Hepatic stellate cell (primary cell): ENCODE results near the gene ALDOB.

ENCODE experiments used
- DNase-seq: peaks from one replicate; pipeline ENCODE4 v3.0.0; 2011; ENCODE audit warnings: low spot score

ALDOB gene

DNA sequence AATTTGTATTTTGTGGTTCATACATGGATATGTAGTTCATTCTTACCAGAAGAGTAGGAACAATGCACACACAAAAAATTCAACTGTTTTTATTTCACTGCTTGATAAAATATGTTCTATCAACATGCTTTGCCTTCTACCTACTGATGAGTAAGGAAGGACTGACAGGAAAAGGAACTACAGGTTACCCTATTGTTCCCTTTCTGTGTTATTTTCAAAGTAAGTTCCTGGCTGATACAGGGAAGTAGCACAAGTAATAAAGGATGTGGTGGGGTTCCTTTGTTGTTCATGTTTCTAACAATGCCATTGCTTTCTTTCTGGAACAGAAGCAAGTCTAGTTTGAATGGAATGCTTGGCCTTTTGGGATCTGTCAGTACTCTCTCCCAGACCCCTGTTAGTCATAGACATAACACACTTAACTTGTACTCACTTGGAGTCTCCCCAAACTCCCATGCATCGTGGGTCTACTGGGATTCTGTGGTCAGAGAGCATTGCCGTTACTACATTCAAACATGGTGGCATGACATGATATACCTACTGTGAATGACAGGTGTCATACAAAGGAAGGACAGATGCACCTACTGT, 20.2 kb upstream of the ALDOB start:
- peak; percentile 66 for DNase-seq

DNA sequence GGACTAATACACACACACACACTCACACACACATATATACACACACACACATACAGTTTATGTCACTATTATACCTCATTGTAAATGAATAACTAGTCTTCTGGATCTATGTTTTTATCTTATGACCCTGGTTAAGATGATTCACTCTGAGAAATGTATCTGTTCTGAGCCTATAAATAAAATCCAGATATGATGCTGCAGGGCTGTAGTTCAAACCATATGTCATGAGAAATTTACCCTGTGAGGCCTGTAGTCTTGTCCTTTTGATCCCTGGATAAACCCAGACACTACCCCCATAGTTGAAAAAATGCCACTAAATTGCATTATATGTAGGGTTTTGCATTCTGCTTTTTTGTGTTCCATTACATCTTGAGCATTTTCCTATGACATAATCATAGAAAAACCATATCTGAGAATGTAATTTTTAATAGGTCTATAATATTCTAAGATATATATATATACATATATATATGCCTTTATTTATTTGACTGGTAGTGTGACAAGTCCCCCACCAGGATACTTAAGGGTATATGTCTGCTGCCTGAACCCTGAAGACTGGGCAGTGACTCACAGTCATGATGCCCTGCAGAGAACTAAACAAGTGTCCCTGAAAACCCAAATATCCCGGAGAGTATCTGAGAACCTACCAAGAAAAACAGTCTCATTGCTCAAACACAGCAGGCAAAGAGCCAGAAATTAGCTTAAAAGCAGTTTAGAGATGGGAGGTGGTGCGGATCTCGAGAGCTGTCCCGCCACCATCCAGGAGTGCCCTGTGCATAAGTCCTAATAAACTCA, 18.4 kb upstream of the ALDOB start:
- no peak for DNase-seq

DNA sequence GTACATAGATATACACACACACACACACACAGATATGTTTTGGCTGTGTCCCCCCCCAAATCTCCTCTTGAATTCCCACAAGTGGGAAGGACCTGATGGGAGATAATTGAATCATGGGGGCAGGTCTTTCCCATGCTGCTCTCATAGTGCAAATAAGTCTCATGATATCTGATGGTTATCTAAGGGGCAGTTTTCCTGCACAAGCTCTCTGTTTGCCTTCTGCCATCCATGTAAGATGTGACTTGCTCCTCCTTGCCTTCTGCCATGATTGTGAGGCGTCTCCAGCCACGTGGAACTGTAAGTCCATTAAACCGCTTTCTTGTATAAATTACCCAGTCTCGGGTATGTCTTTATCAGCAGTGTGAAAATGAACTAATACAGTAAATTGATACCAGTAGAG, 15.9 kb upstream of the ALDOB start:
- DNase-seq: no peak

DNA sequence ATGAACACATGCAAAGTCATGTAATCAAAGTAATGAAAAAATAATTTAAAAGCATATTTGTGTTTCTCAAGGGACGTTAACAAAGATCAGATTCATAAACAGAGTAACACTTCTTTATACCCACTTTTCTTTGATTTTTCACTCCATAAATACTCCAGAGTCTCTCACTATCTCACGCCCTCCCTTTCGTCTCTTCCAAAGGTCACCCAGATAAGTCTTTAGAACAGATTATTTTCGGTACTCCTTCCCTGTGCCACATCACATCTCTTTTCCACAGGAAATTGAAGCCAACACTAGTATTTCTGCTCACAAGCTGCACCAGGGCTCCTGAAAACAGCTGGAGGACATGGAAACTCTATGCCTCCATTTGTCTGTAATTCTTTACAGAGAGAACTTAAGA, 15.4 kb upstream of the ALDOB start:
- DNase-seq: no peak

DNA sequence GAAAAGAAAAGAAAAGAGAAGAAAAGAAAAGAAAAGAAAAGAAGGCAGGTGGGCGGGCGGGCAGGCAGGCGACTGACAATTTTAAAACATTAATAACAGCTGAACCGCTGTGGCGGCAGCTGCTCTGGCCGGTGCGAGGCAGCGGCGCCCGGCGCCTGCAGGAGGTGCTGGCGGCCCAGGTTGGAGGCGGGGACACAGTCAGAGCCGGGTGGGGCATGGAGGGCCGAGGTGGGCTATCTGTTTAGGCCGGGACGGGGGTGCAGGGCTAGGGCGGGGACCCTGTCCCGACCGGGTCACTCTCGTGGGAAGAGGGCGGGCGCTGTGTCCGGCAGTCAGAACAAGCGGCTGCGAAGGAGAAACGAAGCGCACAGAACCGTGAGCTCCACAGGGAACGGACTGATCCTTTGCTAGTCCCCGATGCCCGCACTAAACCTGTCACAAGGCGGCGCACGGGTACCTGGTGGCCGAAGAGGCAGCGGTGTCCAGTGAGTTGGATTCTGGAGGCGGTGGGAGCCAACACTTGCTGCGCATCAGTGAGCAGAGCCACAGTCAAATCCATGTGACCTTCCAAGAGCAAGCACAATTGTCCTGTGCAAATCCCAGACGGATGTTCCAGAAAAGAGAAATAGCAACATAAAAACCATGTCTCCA, 13.6 kb upstream of the ALDOB start:
- DNase-seq: peak; percentile 78

DNA sequence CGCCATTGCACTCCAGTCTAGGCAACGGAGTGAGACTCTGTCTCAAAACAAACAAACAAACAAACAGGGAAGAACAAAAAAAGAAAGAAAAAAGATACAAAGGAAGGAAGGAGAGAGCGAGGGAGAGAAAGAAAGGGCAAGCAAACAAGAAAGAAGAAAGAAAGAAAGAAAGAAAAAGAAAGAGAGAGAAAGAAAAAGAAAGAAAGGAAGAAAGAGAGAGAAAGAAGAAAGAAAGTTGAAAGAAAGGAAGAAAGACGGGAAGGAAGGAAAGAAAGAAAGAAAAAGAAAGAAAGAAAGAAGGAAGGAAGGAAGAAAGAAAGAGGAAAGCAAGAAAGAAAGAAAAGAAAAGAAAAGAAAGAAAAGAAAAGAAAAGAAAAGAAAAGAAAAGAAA, 13.1 kb upstream of the ALDOB start:
- DNase-seq: no peak

DNA sequence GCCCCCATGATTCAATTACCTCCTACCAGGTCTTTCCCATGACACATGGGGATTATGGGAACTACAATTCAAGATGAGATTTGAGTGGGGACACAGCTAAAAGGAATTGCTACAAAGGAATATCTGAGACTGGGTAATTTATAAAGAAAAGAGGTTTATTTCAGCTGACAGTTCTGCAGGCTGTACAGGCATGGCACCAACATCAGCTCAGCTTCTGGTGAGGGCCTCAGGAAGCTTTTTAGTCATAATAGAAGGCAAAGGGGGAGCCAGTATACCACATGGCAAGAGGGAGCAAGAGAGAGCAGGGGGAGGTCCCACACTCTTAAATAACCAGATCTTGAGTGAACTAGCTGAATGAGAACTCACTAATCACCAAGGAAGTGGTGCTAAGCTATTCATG, 11.2 kb upstream of the ALDOB start:
- DNase-seq: no peak

DNA sequence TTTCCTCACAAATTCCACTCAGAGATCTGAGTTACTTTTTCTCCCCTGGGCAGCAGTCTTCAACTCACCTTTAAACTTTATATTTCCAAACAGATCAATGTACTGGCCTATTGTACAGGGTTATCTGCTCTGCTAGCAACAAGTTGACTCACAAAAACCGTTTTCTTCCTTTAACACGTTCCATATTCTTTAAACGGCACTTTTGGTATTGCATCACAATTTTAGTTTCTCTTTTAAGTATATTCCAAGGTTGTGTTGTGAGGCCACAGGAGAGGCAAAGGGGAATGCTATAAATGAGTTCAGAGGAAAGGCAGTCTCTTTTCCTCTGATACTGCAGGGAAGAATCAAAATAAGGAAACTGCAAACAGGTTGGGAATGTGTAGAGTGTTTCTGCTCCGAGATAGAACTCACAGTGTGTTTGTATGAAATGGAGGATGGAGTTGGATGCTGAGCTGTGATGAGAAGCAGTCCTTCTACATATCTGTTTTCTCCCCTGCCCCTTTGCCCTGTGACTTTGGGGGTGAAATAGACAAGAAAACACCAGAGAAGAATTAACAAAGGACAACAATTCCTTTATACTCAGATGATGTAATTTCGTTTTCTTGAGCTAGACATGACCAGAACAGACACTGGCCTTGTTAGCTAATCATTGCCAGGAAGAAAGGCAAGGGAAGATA, 9.9 kb upstream of the ALDOB start:
- no peak for DNase-seq

DNA sequence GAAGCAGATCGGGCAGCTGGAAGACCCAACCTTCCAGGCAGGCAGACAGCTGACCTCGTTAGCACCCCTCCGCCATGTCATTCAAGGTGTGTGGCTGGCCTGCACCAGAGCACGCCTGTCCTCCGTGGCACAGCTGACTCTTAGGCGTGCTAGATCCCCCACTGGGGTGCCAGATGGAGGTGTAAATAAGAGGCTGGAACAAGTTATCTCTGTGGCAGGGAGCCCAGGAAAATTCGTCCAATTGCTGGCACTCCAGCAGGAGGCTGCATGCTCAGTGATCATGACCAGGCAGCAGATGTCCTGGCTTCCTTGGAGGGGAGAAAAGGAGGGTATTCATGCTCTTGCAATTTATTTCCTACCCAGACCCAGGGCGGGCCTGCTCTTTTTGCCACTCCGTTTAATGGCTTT, 7.8 kb upstream of the ALDOB start:
- DNase-seq: no peak

DNA sequence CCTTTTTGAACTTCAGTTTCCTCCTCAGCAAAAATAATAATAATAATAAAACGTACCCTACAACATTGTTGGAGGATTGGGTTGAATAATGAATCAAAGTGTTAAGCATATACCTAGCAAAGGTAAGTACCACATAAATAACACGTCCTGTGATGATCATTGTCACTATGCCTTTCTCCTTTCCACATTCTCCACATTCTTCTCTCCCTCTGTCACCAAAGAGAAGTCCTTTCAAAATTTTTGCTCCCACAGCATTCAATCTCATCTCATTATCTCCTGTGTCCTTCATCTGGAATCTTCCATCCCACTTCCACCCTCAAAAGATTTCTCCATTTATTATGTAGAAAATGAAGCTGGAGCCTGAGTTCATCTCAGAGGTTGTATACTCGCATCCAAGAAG, 7.2 kb upstream of the ALDOB start:
- DNase-seq: no peak

DNA sequence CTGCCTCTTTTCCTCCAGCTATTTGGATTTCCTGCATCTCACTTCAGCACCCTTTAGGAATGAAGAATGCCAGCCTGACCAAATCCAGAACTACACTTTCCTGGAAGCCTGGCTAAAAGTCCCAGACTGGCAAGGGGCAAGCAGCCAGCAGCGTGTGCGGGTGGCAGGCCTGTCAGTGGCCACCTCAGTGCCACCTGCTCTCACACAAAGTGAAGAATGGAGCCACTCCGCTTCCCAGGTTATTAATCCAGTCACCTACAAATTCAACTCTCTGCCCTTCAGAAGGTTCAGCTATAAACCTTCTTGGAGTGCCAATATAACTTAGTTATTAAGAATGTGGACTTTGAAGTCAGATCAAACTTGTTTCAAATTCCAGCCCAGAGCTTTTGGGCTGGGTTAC, 6.7 kb upstream of the ALDOB start:
- no peak for DNase-seq

DNA sequence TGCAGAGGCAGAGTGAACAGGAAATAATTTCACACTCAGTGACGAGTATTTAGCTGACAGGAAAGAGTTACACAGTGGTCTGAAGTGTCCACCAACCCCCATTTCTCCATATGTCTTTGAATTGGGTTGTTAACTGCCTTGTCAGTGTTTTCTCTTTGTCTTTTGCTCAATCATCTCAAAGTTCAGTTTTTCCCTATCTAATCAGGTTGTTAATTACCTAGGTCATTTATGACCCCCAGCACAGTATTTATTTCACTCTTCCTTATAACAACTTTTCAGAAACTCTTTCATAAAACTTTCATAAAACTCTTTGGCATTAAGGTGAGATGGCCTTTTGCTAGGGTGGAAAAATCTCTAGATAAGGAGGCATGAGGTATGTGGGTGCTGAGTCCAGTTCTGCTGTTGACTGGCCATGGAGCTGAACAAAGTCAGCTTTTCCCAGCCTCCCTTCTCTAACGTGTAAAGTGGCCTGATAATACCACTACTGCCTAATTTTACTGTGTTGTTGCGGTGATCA, 5.2 kb upstream of the ALDOB start:
- no peak for DNase-seq

DNA sequence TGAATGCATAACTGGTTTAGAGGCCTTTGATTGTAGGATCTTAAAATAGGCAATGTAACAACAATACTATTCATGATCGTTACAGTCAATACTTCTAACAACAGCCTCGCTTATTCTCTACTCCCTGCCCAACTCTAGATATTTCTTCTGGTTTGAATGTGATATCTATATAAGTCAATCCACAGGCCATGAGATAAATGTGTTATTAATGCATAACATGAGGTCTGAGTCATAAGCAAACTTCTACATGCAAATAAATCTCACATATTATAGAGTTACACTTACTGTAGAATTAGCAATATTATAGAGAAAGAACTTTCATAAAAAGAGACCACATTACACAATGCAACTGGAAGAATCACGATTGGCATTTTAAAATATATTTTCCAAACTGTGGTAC, 2.9 kb upstream of the ALDOB start:
- no peak for DNase-seq

DNA sequence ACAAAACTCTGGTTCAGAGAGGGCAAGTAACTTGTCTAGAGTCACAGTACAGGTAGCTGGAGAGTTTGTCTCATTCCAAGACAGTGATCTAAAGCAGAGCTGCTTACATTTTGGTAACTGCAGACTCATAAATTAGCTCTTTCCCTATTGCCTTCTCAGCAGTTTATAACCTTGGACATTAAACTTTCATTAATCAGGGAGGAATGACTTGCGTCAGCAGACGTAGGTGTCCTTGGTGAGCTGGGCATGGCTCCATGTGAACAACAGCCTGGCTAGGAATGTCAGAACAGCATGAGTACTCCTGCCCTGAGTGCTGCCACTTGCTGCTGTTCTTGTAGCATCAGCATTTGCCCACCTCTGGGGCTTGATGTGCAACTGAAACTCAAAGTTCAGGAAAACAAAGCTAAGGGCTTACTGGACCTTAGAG, 2.2 kb upstream of the ALDOB start:
- no peak for DNase-seq

DNA sequence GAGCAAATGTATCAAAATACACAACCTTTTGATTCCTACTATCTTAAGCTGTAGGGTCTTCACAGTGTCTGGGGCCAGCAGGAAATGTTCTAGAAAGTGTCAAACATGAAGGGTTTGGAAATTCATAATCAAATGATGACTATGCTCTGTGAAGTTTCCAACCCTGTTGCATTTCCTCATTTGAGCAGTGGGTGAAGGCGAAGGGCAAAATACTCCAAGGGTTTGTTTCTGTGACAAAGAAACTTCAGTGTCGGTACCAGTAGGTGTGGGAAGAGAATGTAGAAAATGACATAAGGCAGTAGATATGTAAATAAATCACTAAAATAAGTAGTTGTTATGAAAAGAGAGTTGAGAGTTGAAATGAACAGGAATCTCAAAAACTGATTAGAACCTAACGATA, 576 bp downstream of the ALDOB start:
- DNase-seq: no peak

DNA sequence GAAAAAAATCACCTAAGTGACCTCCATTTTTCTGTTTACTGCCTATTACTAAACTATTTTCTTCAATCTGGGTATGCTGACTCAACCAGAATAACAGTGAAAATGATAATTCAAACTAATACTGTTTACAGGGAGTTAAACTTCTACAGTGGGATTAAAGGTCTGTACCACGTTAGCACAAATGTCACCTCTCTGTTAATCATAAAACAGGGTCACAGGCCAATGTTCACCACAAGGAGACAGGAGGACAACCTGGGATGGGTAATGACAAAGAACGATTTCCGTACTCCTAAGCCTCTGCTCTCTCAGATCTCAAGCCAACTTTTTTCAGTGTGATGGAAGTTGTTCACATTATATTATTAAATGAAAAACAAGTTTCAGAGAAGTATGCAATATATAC, 2.3 kb downstream of the ALDOB start:
- no peak for DNase-seq

DNA sequence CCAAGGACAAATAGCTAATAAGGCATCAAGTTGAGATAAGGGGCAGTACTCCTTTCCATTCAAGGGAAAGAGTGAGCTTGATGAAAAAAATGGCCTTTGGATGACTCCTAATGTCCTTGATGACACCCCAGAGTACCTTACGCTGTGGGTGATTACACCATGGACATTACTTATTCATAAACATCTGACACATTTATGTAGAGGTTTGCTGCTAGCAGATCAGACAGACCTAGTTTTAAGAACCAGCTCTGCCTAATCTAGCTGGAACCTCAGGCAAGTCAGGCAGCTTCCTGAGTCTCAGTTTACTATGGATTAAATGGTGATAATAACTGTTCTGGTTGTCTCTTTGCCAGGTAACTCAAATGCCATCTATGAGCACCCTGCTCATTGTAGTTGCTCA, 2.8 kb downstream of the ALDOB start:
- DNase-seq: no peak

DNA sequence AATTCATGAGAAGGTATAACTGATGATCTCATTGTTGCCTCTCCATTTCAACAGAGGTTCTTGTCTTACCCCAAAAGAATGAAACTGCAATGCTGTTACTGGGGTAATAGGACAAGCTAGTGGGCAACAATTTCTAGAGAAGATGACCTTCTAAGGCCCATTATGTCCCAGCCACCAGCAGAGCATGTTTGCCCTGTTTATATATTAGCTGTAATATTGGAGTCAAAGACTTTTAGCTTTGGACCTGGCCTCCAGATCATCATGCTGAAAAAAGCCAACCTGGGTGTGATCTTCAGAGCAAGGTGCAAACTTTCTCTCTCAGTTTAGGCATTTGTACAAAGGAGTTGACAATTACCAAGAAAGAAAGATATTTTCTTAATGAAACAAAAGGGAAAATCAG, 3.4 kb downstream of the ALDOB start:
- DNase-seq: no peak

DNA sequence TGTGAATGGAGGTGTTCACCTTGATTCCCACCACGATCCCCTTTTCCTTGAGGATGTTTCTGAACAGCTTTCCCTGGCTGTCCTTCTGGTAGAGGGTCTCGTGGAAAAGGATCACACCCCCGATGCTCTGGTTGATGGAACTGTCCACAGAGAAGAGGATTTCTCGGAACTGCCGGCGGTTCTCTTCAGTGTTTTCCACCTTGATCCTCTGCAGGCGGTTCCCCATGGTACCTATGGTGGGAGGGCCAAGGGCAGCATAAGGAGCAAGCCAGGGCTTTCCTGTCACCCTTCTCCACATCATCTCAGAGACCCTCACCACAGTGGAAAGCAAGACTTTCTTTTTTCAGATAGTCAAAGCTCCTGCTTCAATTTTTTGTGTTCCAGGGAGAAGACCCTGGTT, 5.8 kb downstream of the ALDOB start:
- no peak for DNase-seq

DNA sequence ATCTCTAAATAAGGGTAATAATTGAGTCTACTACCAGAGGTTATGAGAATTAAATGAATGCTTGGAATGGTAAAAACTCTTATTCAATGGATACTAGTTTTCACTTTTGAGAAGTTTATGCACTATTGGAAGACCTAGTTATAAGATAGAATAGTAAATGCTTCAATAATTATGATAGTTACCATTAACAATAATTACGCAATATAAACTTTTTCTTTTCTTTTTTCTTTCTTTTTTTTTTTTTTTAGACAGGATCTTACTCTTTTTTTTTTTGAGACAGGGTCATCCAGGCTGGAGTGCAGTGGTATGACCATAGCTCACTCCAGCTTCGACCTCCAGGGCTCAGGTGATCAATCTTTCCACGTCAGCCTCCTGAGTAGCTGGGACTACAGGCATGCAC, 6.7 kb downstream of the ALDOB start:
- DNase-seq: no peak

DNA sequence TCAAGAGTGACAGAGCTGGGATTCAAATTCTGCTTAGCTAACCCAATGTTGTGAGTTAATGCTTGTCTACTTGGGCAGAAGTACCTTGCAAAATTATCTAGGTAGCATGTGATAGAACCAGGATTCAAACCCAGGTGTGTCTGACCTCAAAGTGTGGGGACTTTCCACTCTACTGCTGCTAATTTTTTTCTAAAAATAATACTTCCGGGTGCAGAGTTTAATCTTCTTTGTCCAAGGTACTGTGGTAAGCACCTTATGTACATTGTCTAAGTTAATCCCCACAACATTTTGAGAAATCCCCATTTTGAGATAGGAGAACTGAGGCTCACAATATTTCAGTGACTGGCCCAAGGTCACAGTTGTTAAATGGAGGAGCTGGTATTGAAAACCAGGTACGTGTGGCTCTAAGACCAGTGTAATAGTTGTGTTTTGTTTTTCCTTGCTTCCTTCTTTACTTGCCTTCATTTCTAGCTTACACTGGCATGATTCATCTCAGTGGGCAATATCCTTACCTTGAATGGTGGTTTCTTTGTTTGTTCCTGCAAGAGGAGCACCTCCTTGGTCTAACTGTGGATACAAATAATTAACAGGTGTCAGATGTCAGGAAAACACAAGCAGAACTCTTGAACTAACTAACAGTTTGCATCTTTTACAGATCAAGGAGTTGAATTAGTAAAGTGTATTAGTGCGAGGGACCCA, 7.5 kb downstream of the ALDOB start:
- no peak for DNase-seq

DNA sequence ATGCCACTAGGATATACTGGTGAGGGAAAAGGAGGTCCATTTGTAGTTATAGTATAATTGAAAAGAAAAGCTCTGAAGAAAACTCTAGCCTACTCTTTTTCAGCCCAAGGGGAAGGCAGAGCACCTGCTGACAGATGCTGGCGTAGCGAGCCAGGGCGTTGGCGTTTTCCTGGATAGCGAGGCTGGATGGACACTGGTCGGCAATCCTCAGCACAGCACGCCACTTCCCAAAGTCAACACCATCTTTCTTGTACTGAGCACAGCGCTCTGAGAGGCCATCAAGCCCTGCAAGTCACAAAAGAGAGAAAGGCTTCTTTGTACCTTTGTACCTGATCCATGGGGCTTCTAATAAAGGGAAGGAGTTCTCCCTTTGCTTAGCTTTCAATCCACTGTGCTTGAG, 8.2 kb downstream of the ALDOB start:
- no peak for DNase-seq
